HEK293 (cell line): ENCODE data around the gene SYNGAP1.

ENCODE experiments used
- CTCF ChIA-PET: fragments of 350-600 bp; formaldehyde crosslinking; extraction: SDS; loops from one replicate; lab custom pipeline; 2021; ENCODE audit warnings: antibody characterized with exemption; lab: Yijun Ruan, JAX
- POLR2A ChIA-PET: fragments of 300-600 bp; formaldehyde crosslinking; extraction: SDS; loops from one replicate; lab custom pipeline; 2020; ENCODE audit warnings: antibody characterized with exemption, inconsistent platforms; lab: Yijun Ruan, JAX
- H3K27ac ChIP-seq: fragments of 200-500 bp; sonication (Bioruptor generic); 2 replicates; pipeline ENCODE4 v1.5.1; 2014; ENCODE audit warnings: low read depth, low read length, control low read depth, inconsistent platforms; ENCODE audit errors: extremely low read depth
- H3K36me3 ChIP-seq, 2 experiments: fragments of 200-500 bp in 1 of 2; sonication (Bioruptor generic) in 1 of 2; 1 replicate in 1 of 2; 2 replicates in 1 of 2; pipeline ENCODE4 v1.5.1; 2014 to 2017; ENCODE audit warnings: inconsistent platforms in 2 of 2, low read length in 2 of 2; ENCODE audit not compliant: control insufficient read depth in 2 of 2, insufficient read depth in 1 of 2
- H3K4me1 ChIP-seq: fragments of 200-500 bp; sonication (Bioruptor generic); 2 replicates; pipeline ENCODE4 v1.5.1; 2014; ENCODE audit warnings: mild to moderate bottlenecking, low read length, inconsistent platforms; ENCODE audit not compliant: control insufficient read depth, insufficient read depth
- H3K4me3 ChIP-seq: 2 replicates; pipeline ENCODE4 v1.5.1; 2011; ENCODE audit warnings: low read depth, mild to moderate bottlenecking, control low read depth, low read length, moderate library complexity
- H3K9me3 ChIP-seq: fragments of 200-500 bp; sonication (Bioruptor generic); 2 replicates; pipeline ENCODE4 v1.5.1; 2014; ENCODE audit warnings: low read depth, low read length, inconsistent platforms; ENCODE audit not compliant: control insufficient read depth, insufficient read depth
- HOXD13 ChIP-seq: sonication (generic); formaldehyde crosslinking; IDR thresholded peaks from 2 replicates; pipeline ENCODE4 v1.8.0; 2022; ENCODE audit warnings: missing genetic modification reagents, borderline replicate concordance
- KLF10 ChIP-seq: fragments of 450-650 bp; IDR thresholded peaks from 2 replicates; pipeline ENCODE4 v1.5.1; 2018; ENCODE audit warnings: missing biosample characterization, mild to moderate bottlenecking, missing genetic modification characterization
- SCRT2 ChIP-seq: fragments of 450-650 bp; formaldehyde crosslinking; IDR thresholded peaks from 2 replicates; pipeline ENCODE4 v1.5.1; 2016; ENCODE audit warnings: missing biosample characterization, missing genetic modification characterization
- SP7 ChIP-seq: fragments of 450-650 bp; formaldehyde crosslinking; IDR thresholded peaks from 2 replicates; pipeline ENCODE4 v1.5.1; 2016; ENCODE audit warnings: missing biosample characterization, missing genetic modification characterization
- ZFP3 ChIP-seq: fragments of 450-650 bp; formaldehyde crosslinking; IDR thresholded peaks from 2 replicates; pipeline ENCODE4 v1.5.1; 2016; ENCODE audit warnings: low read depth, missing biosample characterization, missing genetic modification characterization
- ZNF140 ChIP-seq: fragments of 450-650 bp; formaldehyde crosslinking; IDR thresholded peaks from 2 replicates; pipeline ENCODE4 v1.5.1; 2016; ENCODE audit warnings: missing biosample characterization, missing genetic modification characterization
- ZNF202 ChIP-seq: fragments of 450-650 bp; formaldehyde crosslinking; IDR thresholded peaks from 2 replicates; pipeline ENCODE4 v1.5.1; 2016; ENCODE audit warnings: missing biosample characterization, missing genetic modification characterization, borderline replicate concordance
- ZNF223 ChIP-seq: fragments of 450-650 bp; formaldehyde crosslinking; IDR thresholded peaks from 2 replicates; pipeline ENCODE4 v1.5.1; 2016; ENCODE audit warnings: missing biosample characterization, missing genetic modification characterization
- ZNF292 ChIP-seq: fragments of 450-650 bp; formaldehyde crosslinking; IDR thresholded peaks from 2 replicates; pipeline ENCODE4 v1.5.1; 2016; ENCODE audit warnings: low read depth, missing biosample characterization, missing genetic modification characterization, borderline replicate concordance
- ZNF335 ChIP-seq: fragments of 450-650 bp; formaldehyde crosslinking; conservative IDR thresholded peaks from 2 replicates; pipeline ENCODE4 v1.5.1; 2016; ENCODE audit warnings: missing biosample characterization, missing genetic modification characterization
- ZNF366 ChIP-seq: fragments of 450-650 bp; formaldehyde crosslinking; conservative IDR thresholded peaks from 2 replicates; pipeline ENCODE4 v1.5.1; 2016; ENCODE audit warnings: missing biosample characterization, missing genetic modification characterization
- ZNF585B ChIP-seq: fragments of 450-650 bp; formaldehyde crosslinking; IDR thresholded peaks from 2 replicates; pipeline ENCODE4 v1.5.1; 2016; ENCODE audit warnings: missing biosample characterization, missing genetic modification characterization
- ZNF701 ChIP-seq: fragments of 450-650 bp; formaldehyde crosslinking; IDR thresholded peaks from 2 replicates; pipeline ENCODE4 v1.5.1; 2016; ENCODE audit warnings: missing biosample characterization, missing genetic modification characterization
- ZNF777 ChIP-seq: fragments of 450-650 bp; formaldehyde crosslinking; IDR thresholded peaks from 2 replicates; pipeline ENCODE4 v1.5.1; 2017; ENCODE audit warnings: missing biosample characterization, missing genetic modification characterization, borderline replicate concordance
- ZNF791 ChIP-seq: fragments of 450-650 bp; formaldehyde crosslinking; IDR thresholded peaks from 2 replicates; pipeline ENCODE4 v1.5.1; 2016; ENCODE audit warnings: missing biosample characterization, missing genetic modification characterization
- ZSCAN16 ChIP-seq: fragments of 450-650 bp; formaldehyde crosslinking; IDR thresholded peaks from 2 replicates; pipeline ENCODE4 v1.5.1; 2016; ENCODE audit warnings: missing biosample characterization, missing genetic modification characterization
- TF ChIP-seq, protein P1 (sequence below): fragments of 450-650 bp; formaldehyde crosslinking; IDR thresholded peaks from 2 replicates; pipeline ENCODE4 v1.5.1; 2016; ENCODE audit warnings: missing biosample characterization, missing genetic modification characterization
- TF ChIP-seq, protein P2 (sequence below): fragments of 450-650 bp; formaldehyde crosslinking; IDR thresholded peaks from 2 replicates; pipeline ENCODE4 v1.5.1; 2017; ENCODE audit warnings: missing biosample characterization, missing genetic modification characterization
- TF ChIP-seq, protein P3 (sequence below): fragments of 450-650 bp; formaldehyde crosslinking; IDR thresholded peaks from 2 replicates; pipeline ENCODE4 v1.5.1; 2016; ENCODE audit warnings: missing biosample characterization, missing genetic modification characterization
- TF ChIP-seq, protein P4 (sequence below): sonication (generic); formaldehyde crosslinking; IDR thresholded peaks from 2 replicates; pipeline ENCODE4 v1.8.1; 2022; ENCODE audit warnings: mild to moderate bottlenecking, moderate library complexity, missing genetic modification reagents

SYNGAP1 gene

DNA sequence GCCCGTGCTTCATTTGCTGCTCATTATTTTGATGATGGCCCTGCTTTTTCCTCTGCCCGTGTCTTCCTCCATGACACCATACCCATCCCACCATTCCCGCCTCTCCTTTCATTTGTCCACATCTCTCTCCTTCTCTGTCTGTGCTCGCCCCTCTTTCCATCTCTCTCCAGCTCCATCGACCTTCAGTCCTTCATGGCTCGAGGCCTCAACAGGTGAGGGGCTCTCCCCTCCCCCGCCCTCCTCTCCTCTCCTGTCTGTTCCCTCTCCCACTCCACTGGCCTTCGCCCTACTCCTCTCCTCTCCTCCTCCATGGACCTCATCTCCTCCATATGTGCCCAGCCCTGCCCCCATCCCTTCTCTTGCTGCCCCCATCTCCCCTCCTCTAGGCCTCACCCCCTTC lies 22.4 kb downstream of the SYNGAP1 start:
- CTCF ChIA-PET, result interaction anchor here (0.6 kb wide), 1 partner anchor 20 kb away, joined by 3 read pairs; no protein-coding TSS in a partner anchor
- H3K4me1 ChIP-seq, result no peaks in the 10 kb centered on the region
- H3K4me3 ChIP-seq, result no peak overlapping the region
- H3K36me3 ChIP-seq, result peaks cover under 1 to 58% of the 10 kb centered on the region in 2 experiments; a peak in 2 of 3 replicates
- H3K9me3 ChIP-seq, result no peaks in the 10 kb centered on the region
- POLR2A ChIA-PET, result interaction anchor here (0.9 to 1.1 kb wide), 3 partner anchors 12 to 24 kb away, joined by 3 to 5 read pairs (median 3); partner anchors contain the start of genes CUTA and ZBTB9
- TF ChIP-seq ZNF701, result no peak
- no peak for TF ChIP-seq ZNF777 (tag by site-specific recombination)
- no peak for TF ChIP-seq ZNF335
- TF ChIP-seq ZNF366 (tag by site-specific recombination), result 0 out of 2 replicates have a peak, but pooled peaks have one; percentile 20
- TF ChIP-seq SCRT2 (tag by site-specific recombination), result peak; percentile 93
- TF ChIP-seq ZFP3 (tag by site-specific recombination), result no peak
- no peak for TF ChIP-seq ZNF585B
- TF ChIP-seq ZNF292 (tag by site-specific recombination), result no peak
- TF ChIP-seq, protein P1, sequence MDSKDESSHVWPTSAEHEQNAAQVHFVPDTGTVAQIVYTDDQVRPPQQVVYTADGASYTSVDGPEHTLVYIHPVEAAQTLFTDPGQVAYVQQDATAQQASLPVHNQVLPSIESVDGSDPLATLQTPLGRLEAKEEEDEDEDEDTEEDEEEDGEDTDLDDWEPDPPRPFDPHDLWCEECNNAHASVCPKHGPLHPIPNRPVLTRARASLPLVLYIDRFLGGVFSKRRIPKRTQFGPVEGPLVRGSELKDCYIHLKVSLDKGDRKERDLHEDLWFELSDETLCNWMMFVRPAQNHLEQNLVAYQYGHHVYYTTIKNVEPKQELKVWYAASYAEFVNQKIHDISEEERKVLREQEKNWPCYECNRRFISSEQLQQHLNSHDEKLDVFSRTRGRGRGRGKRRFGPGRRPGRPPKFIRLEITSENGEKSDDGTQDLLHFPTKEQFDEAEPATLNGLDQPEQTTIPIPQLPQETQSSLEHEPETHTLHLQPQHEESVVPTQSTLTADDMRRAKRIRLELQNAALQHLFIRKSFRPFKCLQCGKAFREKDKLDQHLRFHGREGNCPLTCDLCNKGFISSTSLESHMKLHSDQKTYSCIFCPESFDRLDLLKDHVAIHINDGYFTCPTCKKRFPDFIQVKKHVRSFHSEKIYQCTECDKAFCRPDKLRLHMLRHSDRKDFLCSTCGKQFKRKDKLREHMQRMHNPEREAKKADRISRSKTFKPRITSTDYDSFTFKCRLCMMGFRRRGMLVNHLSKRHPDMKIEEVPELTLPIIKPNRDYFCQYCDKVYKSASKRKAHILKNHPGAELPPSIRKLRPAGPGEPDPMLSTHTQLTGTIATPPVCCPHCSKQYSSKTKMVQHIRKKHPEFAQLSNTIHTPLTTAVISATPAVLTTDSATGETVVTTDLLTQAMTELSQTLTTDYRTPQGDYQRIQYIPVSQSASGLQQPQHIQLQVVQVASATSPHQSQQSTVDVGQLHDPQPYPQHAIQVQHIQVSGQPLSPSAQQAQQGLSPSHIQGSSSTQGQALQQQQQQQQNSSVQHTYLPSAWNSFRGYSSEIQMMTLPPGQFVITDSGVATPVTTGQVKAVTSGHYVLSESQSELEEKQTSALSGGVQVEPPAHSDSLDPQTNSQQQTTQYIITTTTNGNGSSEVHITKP (tag by site-specific recombination), result no peak
- no peak for TF ChIP-seq SP7 (tag by site-specific recombination)
- no peak for TF ChIP-seq ZNF140
- H3K27ac ChIP-seq, result no peak overlapping the region

DNA sequence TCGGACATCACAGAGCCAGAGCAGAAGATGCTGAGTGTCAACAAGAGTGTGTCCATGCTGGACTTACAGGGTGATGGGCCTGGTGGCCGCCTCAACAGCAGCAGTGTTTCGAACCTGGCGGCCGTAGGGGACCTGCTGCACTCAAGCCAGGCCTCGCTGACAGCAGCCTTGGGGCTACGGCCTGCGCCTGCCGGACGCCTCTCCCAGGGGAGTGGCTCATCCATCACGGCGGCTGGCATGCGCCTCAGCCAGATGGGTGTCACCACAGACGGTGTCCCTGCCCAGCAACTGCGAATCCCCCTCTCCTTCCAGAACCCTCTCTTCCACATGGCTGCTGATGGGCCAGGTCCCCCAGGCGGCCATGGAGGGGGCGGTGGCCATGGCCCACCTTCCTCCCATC lies 23.2 kb downstream of the SYNGAP1 start:
- H3K27ac ChIP-seq, result no peak overlapping the region
- ChIA-PET POLR2A (interaction anchor here (0.9 kb wide), 1 partner anchor 13 kb away, joined by 3 read pairs; no protein-coding TSS in a partner anchor), CTCF (interaction anchor here (0.6 kb wide), 1 partner anchor 21 kb away, joined by 3 read pairs; no protein-coding TSS in a partner anchor)
- no peaks in the 10 kb centered on the region for H3K4me1 ChIP-seq
- H3K4me3 ChIP-seq, result no peak overlapping the region
- TF ChIP-seq ZSCAN16 (tag by site-specific recombination), result no peak
- no peak for TF ChIP-seq ZNF202 (tag by site-specific recombination)
- TF ChIP-seq, protein P2, sequence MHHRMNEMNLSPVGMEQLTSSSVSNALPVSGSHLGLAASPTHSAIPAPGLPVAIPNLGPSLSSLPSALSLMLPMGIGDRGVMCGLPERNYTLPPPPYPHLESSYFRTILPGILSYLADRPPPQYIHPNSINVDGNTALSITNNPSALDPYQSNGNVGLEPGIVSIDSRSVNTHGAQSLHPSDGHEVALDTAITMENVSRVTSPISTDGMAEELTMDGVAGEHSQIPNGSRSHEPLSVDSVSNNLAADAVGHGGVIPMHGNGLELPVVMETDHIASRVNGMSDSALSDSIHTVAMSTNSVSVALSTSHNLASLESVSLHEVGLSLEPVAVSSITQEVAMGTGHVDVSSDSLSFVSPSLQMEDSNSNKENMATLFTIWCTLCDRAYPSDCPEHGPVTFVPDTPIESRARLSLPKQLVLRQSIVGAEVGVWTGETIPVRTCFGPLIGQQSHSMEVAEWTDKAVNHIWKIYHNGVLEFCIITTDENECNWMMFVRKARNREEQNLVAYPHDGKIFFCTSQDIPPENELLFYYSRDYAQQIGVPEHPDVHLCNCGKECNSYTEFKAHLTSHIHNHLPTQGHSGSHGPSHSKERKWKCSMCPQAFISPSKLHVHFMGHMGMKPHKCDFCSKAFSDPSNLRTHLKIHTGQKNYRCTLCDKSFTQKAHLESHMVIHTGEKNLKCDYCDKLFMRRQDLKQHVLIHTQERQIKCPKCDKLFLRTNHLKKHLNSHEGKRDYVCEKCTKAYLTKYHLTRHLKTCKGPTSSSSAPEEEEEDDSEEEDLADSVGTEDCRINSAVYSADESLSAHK (tag by site-specific recombination), result no peak
- TF ChIP-seq ZNF791 (tag by site-specific recombination), result no peak
- TF ChIP-seq HOXD13 (CRISPR knock-in tag), result no peak
- no peak for TF ChIP-seq ZNF366 (tag by site-specific recombination)
- TF ChIP-seq KLF10 (tag by site-specific recombination), result no peak
- TF ChIP-seq, protein P3, sequence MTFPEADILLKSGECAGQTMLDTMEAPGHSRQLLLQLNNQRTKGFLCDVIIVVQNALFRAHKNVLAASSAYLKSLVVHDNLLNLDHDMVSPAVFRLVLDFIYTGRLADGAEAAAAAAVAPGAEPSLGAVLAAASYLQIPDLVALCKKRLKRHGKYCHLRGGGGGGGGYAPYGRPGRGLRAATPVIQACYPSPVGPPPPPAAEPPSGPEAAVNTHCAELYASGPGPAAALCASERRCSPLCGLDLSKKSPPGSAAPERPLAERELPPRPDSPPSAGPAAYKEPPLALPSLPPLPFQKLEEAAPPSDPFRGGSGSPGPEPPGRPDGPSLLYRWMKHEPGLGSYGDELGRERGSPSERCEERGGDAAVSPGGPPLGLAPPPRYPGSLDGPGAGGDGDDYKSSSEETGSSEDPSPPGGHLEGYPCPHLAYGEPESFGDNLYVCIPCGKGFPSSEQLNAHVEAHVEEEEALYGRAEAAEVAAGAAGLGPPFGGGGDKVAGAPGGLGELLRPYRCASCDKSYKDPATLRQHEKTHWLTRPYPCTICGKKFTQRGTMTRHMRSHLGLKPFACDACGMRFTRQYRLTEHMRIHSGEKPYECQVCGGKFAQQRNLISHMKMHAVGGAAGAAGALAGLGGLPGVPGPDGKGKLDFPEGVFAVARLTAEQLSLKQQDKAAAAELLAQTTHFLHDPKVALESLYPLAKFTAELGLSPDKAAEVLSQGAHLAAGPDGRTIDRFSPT (tag by site-specific recombination), result no peak
- TF ChIP-seq, protein P4, sequence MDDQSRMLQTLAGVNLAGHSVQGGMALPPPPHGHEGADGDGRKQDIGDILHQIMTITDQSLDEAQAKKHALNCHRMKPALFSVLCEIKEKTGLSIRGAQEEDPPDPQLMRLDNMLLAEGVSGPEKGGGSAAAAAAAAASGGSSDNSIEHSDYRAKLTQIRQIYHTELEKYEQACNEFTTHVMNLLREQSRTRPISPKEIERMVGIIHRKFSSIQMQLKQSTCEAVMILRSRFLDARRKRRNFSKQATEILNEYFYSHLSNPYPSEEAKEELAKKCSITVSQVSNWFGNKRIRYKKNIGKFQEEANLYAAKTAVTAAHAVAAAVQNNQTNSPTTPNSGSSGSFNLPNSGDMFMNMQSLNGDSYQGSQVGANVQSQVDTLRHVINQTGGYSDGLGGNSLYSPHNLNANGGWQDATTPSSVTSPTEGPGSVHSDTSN (CRISPR knock-in tag), result no peak
- TF ChIP-seq ZNF223 (tag by site-specific recombination), result no peak
- no peak for TF ChIP-seq SP7 (tag by site-specific recombination)
- no peaks in the 10 kb centered on the region for H3K9me3 ChIP-seq
- peaks cover 0 to 59% of the 10 kb centered on the region in 2 experiments; a peak in 2 of 3 replicates for H3K36me3 ChIP-seq
